ENCODE results near the gene PTCD3. TPM values are rescaled to one million over a fixed set of nuclear protein-coding genes. Genes with fewer than 3 reads are reported as not detected.

PTCD3 gene
- total RNA-seq, 1 experiment from 2014 or later = 180 TPM

DNA sequence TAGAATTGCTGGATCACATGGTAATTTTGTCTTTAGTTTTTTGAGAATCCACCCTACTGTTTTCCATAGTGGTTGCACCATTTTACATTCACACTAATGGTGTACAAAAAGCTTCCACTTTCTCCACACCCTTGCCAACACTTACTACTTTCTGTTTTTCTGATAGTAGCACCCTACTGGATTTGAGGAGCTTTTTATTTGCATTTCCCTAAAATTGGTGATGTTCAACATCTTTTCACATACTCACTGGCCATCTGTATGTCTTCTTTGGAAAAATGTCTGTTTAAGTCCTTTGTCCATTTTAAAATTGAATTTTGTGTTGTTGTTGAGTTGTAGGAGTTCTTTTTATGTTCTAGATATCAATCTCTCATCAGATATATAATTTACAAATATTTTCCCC lies 3.9 kb upstream of the PTCD3 start:
- no peak overlapping the region for H3K27ac Mint-ChIP-seq
- H3K9ac ChIP-seq (ENCODE audit: extremely low read depth, insufficient read length, low read length) = no peak overlapping the region
- H3K36me3 Mint-ChIP-seq (ENCODE audit: insufficient read depth in 1 of 3, low read depth in 3 of 3) = peaks cover 20 to 62% (median 55%) of the 10 kb centered on the region in 3 experiments; a peak in 6 of 7 replicates
- no peak overlapping the region for H3K18ac ChIP-seq (ENCODE audit: insufficient read length, low read depth, low read length)
- no peaks in the 10 kb centered on the region for H3K4me1 ChIP-seq (ENCODE audit: insufficient read depth, low read length)
- no peaks in the 10 kb centered on the region for H3K27me3 Mint-ChIP-seq (ENCODE audit: low read depth)
- no peak overlapping the region for H2BK5ac ChIP-seq (ENCODE audit: insufficient read length, low read length)
- no peaks in the 10 kb centered on the region for H3K27me3 ChIP-seq (ENCODE audit: insufficient read depth, low read length)
- no peak overlapping the region for H2AFZ ChIP-seq (ENCODE audit: low read length)
- no peak for DNase-seq
- no peak overlapping the region for H3T11ph ChIP-seq (ENCODE audit: low read length)
- no peak overlapping the region for H3K4me3 Mint-ChIP-seq
- H2BK12ac ChIP-seq (ENCODE audit: insufficient read length, low read depth, low read length) = no peak overlapping the region
- H3K4me1 Mint-ChIP-seq = peaks cover 14 to 16% of the 10 kb centered on the region in 2 experiments
- no peak overlapping the region for H3K56ac ChIP-seq (ENCODE audit: insufficient read length, low read depth, low read length)
- no peak overlapping the region for H3K4ac ChIP-seq (ENCODE audit: low read depth, low read length)
- TF ChIP-seq, protein P1, sequence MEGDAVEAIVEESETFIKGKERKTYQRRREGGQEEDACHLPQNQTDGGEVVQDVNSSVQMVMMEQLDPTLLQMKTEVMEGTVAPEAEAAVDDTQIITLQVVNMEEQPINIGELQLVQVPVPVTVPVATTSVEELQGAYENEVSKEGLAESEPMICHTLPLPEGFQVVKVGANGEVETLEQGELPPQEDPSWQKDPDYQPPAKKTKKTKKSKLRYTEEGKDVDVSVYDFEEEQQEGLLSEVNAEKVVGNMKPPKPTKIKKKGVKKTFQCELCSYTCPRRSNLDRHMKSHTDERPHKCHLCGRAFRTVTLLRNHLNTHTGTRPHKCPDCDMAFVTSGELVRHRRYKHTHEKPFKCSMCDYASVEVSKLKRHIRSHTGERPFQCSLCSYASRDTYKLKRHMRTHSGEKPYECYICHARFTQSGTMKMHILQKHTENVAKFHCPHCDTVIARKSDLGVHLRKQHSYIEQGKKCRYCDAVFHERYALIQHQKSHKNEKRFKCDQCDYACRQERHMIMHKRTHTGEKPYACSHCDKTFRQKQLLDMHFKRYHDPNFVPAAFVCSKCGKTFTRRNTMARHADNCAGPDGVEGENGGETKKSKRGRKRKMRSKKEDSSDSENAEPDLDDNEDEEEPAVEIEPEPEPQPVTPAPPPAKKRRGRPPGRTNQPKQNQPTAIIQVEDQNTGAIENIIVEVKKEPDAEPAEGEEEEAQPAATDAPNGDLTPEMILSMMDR (conservative IDR thresholded peaks at IDR 0.05) = no peak
- H2BK120ac ChIP-seq (ENCODE audit: low read depth, low read length, poor library complexity, severe bottlenecking) = no peak overlapping the region
- H3K9me3 Mint-ChIP-seq = no peaks in the 10 kb centered on the region
- no peak overlapping the region for H3K27ac ChIP-seq (ENCODE audit: insufficient read length, low read depth, low read length)
- no peaks in the 10 kb centered on the region for H3K9me3 ChIP-seq (ENCODE audit: control insufficient read depth, low read depth, low read length)
- no peak overlapping the region for H2AK5ac ChIP-seq (ENCODE audit: insufficient read length, low read length)
- no peak overlapping the region for H2BK15ac ChIP-seq (ENCODE audit: low read depth, low read length)
- H2BK20ac ChIP-seq (ENCODE audit: low read depth, low read length, poor library complexity, severe bottlenecking) = no peak overlapping the region
- H3K14ac ChIP-seq (ENCODE audit: insufficient read depth, low read length) = no peak overlapping the region
- no peak overlapping the region for H4K8ac ChIP-seq (replicated peaks; ENCODE audit: insufficient read length, low read depth, low read length)
- peaks cover 11% of the 10 kb centered on the region for H3K79me1 ChIP-seq (ENCODE audit: insufficient read depth, low read depth, low read length, poor library complexity, severe bottlenecking)
- no peak overlapping the region for H3K23ac ChIP-seq (ENCODE audit: insufficient read length, low read depth, low read length)
- no peaks in the 10 kb centered on the region for H4K20me1 ChIP-seq (ENCODE audit: control insufficient read depth, insufficient read depth, insufficient read length)
- no peak overlapping the region for H3K4me2 ChIP-seq (ENCODE audit: insufficient read depth, insufficient read length, low read length)
- no peak overlapping the region for H4K5ac ChIP-seq (ENCODE audit: insufficient read length, low read depth, low read length)
- H4K91ac ChIP-seq (ENCODE audit: insufficient read length, low read depth, low read length) = no peak overlapping the region
- H3K79me2 ChIP-seq (ENCODE audit: insufficient read depth, low read length) = peaks cover 35% of the 10 kb centered on the region; the same call in 1 of the 2 replicates
- peaks cover 6% of the 10 kb centered on the region for H3K23me2 ChIP-seq (ENCODE audit: insufficient read length, low read depth, low read length, poor library complexity, severe bottlenecking)

Data from H9 (cell line).